Measurements from ENCODE around the gene SFXN3.

DNA sequence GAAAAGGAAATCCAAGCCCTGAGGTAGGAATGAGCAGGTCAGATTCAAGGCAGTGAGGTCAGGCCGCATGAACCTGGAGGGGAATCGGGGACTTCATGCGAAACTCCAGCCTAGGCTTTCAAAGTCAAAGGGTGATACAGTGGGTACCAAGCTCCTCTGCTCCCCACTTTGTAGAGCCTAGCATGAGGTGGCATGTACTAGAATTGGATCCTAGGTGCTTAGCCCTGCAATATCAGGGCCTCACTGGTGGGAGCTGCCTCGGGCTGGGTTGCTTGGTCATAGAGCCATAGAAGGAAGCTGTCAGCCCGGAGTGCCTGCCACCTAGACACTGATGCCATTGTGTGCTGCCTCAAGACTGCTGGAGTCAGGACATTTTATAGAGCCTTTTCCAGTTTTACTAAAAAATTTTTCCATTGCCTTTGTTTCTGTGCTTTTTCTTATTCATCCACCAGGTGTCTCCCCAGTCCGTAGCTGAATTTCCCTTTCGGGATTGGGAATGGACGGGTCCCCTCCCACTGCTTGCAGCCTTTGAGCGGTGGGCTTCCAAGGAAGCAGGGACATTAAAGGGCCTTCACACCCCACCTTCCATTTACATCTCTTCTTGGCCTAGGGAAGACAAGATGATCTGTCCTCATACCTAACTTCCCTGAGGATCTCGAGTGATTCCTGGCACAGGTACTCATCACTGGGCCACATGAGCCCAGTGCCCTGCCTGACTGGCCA lies 36.9 kb upstream of the SFXN3 start:
- TF ChIP-seq POLR2AphosphoS5 (IDR thresholded peaks at IDR 0.05; ENCODE audit: borderline replicate concordance, low read depth, low read length) = no peak
- TF ChIP-seq EZH2 (IDR thresholded peaks at IDR 0.05) = no peak
- no peak for TF ChIP-seq FOXP2 (optimal IDR thresholded peaks at IDR 0.05; ENCODE audit: control extremely low read depth, extremely low read length, insufficient read depth)
